ENCODE data around the gene ITCH.

Gene ITCH

DNA sequence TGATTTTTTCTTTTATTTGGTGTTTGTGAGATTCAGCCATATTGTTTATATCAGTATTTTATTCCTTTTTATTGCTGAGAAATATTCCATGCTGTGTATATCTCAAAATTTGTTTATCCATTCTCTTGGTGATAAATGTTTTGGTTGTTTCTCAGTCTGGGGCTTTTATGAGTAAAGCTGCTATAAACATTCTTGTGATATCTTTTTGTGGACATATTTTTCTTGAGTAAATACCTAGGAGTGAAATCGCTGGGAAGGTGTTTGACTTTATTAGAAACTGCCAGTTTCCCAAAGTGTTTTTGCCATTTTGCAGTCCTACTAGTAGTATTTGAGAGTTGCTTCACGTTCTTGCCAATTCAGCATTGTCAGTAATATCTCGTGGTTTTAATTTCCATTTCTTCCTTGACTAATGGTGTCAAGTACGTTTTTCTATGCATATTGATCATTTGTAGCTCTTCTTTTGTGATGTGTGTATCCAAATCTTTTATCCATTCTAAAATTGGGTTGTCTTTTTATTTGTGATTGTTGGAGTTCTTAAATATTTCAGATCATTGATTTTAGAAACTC lies 122.1 kb downstream of the ITCH start:
- Histone ChIP-seq H2AK5ac (ENCODE audit: low read depth, low read length) (no peak overlapping the region), H3K36me3 (replicated peaks in 1 of 2; ENCODE audit: control insufficient read depth in 2 of 2, insufficient read depth in 2 of 2, low read length in 2 of 2) (peaks cover 30 to 98% of the 10 kb centered on the region in 2 donors), H3K18ac (ENCODE audit: low read length) (no peak overlapping the region), H2BK5ac (ENCODE audit: low read length) (no peak overlapping the region), H3K27ac (replicated peaks; ENCODE audit: low read length) (no peak overlapping the region), H3K27me3 (ENCODE audit: control insufficient read depth in 3 of 3, insufficient read depth in 3 of 3, low read depth in 1 of 3, low read length in 3 of 3) (no peaks in the 10 kb centered on the region), H3K9ac (ENCODE audit: low read depth, low read length, poor library complexity) (no peak overlapping the region), H3K4me1 (ENCODE audit: control insufficient read depth in 2 of 2, insufficient read depth in 1 of 2, low read depth in 1 of 2, low read length in 2 of 2) (no peaks in the 10 kb centered on the region), H3K4me3 (ENCODE audit: low read length in 2 of 2) (no peak overlapping the region), H3K79me1 (ENCODE audit: low read depth, low read length) (peaks cover 2% of the 10 kb centered on the region), H4K8ac (ENCODE audit: low read depth, low read length) (no peak overlapping the region), H3K23ac (ENCODE audit: low read depth, low read length, poor library complexity) (no peak overlapping the region), H2BK12ac (ENCODE audit: low read length) (no peak overlapping the region), H3K4ac (ENCODE audit: low read length) (no peak overlapping the region), H2AFZ (ENCODE audit: low read length) (no peak overlapping the region), H2BK120ac (ENCODE audit: low read depth, low read length) (no peak overlapping the region), H4K91ac (ENCODE audit: low read depth, low read length, poor library complexity) (no peak overlapping the region), H3K14ac (ENCODE audit: low read length) (no peak overlapping the region), H3K4me2 (ENCODE audit: insufficient read depth, low read length, poor library complexity, severe bottlenecking) (no peak overlapping the region), H3K9me3 (replicated peaks in 1 of 2; ENCODE audit: control insufficient read depth in 2 of 2, insufficient read depth in 1 of 2, low read depth in 1 of 2, low read length in 2 of 2) (peaks cover 4 to 21% of the 10 kb centered on the region in 2 donors), H2BK15ac (ENCODE audit: low read length) (no peak overlapping the region)
- no peak for DNase-seq (ENCODE audit: low spot score)
- no CpG with 5 or more reads among the region's 4 CpGs for WGBS, 2 donors (ENCODE audit: extremely low coverage in 2 of 2, insufficient read length in 2 of 2, insufficient replicate concordance in 1 of 2)

DNA sequence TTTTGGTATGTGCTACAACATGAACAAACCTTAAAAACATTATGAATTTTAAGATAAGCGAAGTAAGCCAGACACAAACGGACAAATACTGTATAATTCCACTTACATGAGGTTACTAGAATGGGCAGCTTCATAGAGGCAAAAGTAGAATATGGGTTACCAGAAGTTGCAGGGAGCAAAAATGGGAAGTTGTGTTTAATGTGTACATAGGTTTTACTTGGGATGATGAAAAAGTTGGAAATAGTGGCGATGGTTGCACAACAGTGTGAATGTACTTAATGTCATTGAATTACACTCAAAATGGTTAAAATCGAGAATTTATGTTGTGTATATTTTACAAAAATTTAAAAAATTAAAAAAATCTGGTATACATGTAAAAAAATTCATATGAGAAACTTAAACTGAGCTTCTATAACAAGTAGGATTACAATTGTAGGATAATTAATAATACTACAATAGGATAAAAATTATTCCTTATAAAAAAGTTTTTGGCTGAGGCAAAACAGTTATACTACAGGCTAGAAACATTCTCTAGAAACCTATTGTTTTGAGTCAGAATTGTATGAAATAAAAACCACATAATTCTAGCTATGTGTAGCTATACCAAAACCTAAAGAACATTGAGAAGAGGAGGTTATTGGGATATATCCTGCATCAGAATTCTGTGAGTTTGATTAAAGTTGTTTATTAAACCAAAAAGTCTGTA lies 128.3 kb downstream of the ITCH start:
- no peak overlapping the region for H3K9ac ChIP-seq (ENCODE audit: low read depth, low read length, poor library complexity)
- H3K14ac ChIP-seq (ENCODE audit: low read length) = no peak overlapping the region
- H3K4me3 ChIP-seq (ENCODE audit: low read length in 2 of 2) = no peak overlapping the region
- no peak overlapping the region for H4K8ac ChIP-seq (ENCODE audit: low read depth, low read length)
- H3K9me3 ChIP-seq (replicated peaks in 1 of 2; ENCODE audit: control insufficient read depth in 2 of 2, insufficient read depth in 1 of 2, low read depth in 1 of 2, low read length in 2 of 2) = peaks cover 2 to 3% of the 10 kb centered on the region in 2 donors
- no peak overlapping the region for H2AFZ ChIP-seq (ENCODE audit: low read length)
- no peaks in the 10 kb centered on the region for H3K4me1 ChIP-seq (ENCODE audit: control insufficient read depth in 2 of 2, insufficient read depth in 1 of 2, low read depth in 1 of 2, low read length in 2 of 2)
- no peak overlapping the region for H2BK15ac ChIP-seq (ENCODE audit: low read length)
- H3K4me2 ChIP-seq (ENCODE audit: insufficient read depth, low read length, poor library complexity, severe bottlenecking) = no peak overlapping the region
- H2BK5ac ChIP-seq (ENCODE audit: low read length) = no peak overlapping the region
- no peak overlapping the region for H3K23ac ChIP-seq (ENCODE audit: low read depth, low read length, poor library complexity)
- no peak overlapping the region for H4K91ac ChIP-seq (ENCODE audit: low read depth, low read length, poor library complexity)
- H2BK120ac ChIP-seq (ENCODE audit: low read depth, low read length) = no peak overlapping the region
- no peaks in the 10 kb centered on the region for H3K27me3 ChIP-seq (ENCODE audit: control insufficient read depth in 3 of 3, insufficient read depth in 3 of 3, low read depth in 1 of 3, low read length in 3 of 3)
- no peak overlapping the region for H2BK12ac ChIP-seq (ENCODE audit: low read length)
- no peak for DNase-seq (ENCODE audit: low spot score)
- H3K79me1 ChIP-seq (ENCODE audit: low read depth, low read length) = peaks cover 3% of the 10 kb centered on the region
- no peak overlapping the region for H2AK5ac ChIP-seq (ENCODE audit: low read depth, low read length)
- no peak overlapping the region for H3K18ac ChIP-seq (ENCODE audit: low read length)
- no peak overlapping the region for H3K27ac ChIP-seq (replicated peaks; ENCODE audit: low read length)
- WGBS, 2 donors (ENCODE audit: extremely low coverage in 2 of 2, insufficient read length in 2 of 2, insufficient replicate concordance in 1 of 2) = no CpG with 5 or more reads among the region's 4 CpGs
- peaks cover 27 to 98% of the 10 kb centered on the region in 2 donors for H3K36me3 ChIP-seq (replicated peaks in 1 of 2; ENCODE audit: control insufficient read depth in 2 of 2, insufficient read depth in 2 of 2, low read length in 2 of 2)
- H3K4ac ChIP-seq (ENCODE audit: low read length) = no peak overlapping the region

DNA sequence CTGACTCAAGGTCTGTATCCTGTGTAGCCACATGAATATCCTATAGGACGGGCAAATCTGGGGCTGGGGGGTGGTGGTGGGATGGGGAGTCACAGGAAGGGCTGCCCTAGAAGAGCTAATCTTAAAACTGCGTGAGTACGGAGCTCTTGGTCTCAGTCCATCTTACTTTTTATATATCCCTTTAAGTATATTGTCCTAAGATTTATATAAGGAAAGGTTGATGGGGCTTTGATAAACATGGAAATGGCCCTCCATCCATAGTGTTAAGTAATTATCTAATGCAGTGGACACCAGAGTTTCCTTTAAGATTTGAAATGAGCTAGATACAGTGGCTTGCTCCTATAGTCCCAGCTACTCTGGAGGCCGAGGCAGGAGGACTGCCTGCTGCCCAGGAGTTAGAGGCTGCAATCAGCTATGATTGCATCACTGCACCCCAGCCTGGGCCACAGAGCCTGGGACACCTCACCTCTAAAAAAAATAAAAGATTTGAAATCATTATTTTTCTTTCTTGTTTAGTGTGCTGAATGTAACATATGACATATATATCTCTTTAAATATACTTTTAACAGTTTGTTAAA lies 128.9 kb downstream of the ITCH start:
- Histone ChIP-seq H3K18ac (ENCODE audit: low read length) (no peak overlapping the region), H4K91ac (ENCODE audit: low read depth, low read length, poor library complexity) (no peak overlapping the region), H3K79me1 (ENCODE audit: low read depth, low read length) (peaks cover 3% of the 10 kb centered on the region), H3K9me3 (replicated peaks in 1 of 2; ENCODE audit: control insufficient read depth in 2 of 2, insufficient read depth in 1 of 2, low read depth in 1 of 2, low read length in 2 of 2) (peaks cover 2 to 7% of the 10 kb centered on the region in 2 donors), H3K4ac (ENCODE audit: low read length) (no peak overlapping the region), H3K36me3 (replicated peaks in 1 of 2; ENCODE audit: control insufficient read depth in 2 of 2, insufficient read depth in 2 of 2, low read length in 2 of 2) (peaks cover 27 to 98% of the 10 kb centered on the region in 2 donors), H2BK12ac (ENCODE audit: low read length) (no peak overlapping the region), H4K8ac (ENCODE audit: low read depth, low read length) (no peak overlapping the region), H3K4me2 (ENCODE audit: insufficient read depth, low read length, poor library complexity, severe bottlenecking) (no peak overlapping the region), H2BK15ac (ENCODE audit: low read length) (no peak overlapping the region), H3K4me1 (ENCODE audit: control insufficient read depth in 2 of 2, insufficient read depth in 1 of 2, low read depth in 1 of 2, low read length in 2 of 2) (no peaks in the 10 kb centered on the region), H3K23ac (ENCODE audit: low read depth, low read length, poor library complexity) (no peak overlapping the region), H3K27ac (replicated peaks; ENCODE audit: low read length) (no peak overlapping the region), H3K27me3 (ENCODE audit: control insufficient read depth in 3 of 3, insufficient read depth in 3 of 3, low read depth in 1 of 3, low read length in 3 of 3) (no peaks in the 10 kb centered on the region), H2BK120ac (ENCODE audit: low read depth, low read length) (no peak overlapping the region), H3K4me3 (ENCODE audit: low read length in 2 of 2) (no peak overlapping the region), H2AK5ac (ENCODE audit: low read depth, low read length) (no peak overlapping the region), H2AFZ (ENCODE audit: low read length) (no peak overlapping the region), H3K9ac (ENCODE audit: low read depth, low read length, poor library complexity) (no peak overlapping the region), H3K14ac (ENCODE audit: low read length) (no peak overlapping the region), H2BK5ac (ENCODE audit: low read length) (no peak overlapping the region)
- WGBS, 2 donors (ENCODE audit: extremely low coverage in 2 of 2, insufficient read length in 2 of 2, insufficient replicate concordance in 1 of 2) = no CpG with 5 or more reads among the region's 4 CpGs
- DNase-seq (ENCODE audit: low spot score) = no peak

GRCh38 chr20:34493646-34494045 lies 130.6 kb downstream of the ITCH start:
- WGBS, 2 donors (ENCODE audit: extremely low coverage in 2 of 2, insufficient read length in 2 of 2, insufficient replicate concordance in 1 of 2) = no CpG with 5 or more reads among the region's 4 CpGs
- no peak overlapping the region for H2BK12ac ChIP-seq (ENCODE audit: low read length)
- H3K14ac ChIP-seq (ENCODE audit: low read length) = no peak overlapping the region
- H2BK15ac ChIP-seq (ENCODE audit: low read length) = no peak overlapping the region
- H3K4me1 ChIP-seq (ENCODE audit: control insufficient read depth in 2 of 2, insufficient read depth in 1 of 2, low read depth in 1 of 2, low read length in 2 of 2) = no peaks in the 10 kb centered on the region
- H3K36me3 ChIP-seq (replicated peaks in 1 of 2; ENCODE audit: control insufficient read depth in 2 of 2, insufficient read depth in 2 of 2, low read length in 2 of 2) = peaks cover 26 to 96% of the 10 kb centered on the region in 2 donors
- H2AK5ac ChIP-seq (ENCODE audit: low read depth, low read length) = no peak overlapping the region
- peaks cover 2 to 20% of the 10 kb centered on the region in 2 donors for H3K9me3 ChIP-seq (replicated peaks in 1 of 2; ENCODE audit: control insufficient read depth in 2 of 2, insufficient read depth in 1 of 2, low read depth in 1 of 2, low read length in 2 of 2)
- peaks cover 3% of the 10 kb centered on the region for H3K79me1 ChIP-seq (ENCODE audit: low read depth, low read length)
- no peak overlapping the region for H2BK120ac ChIP-seq (ENCODE audit: low read depth, low read length)
- H3K27ac ChIP-seq (replicated peaks; ENCODE audit: low read length) = no peak overlapping the region
- no peak overlapping the region for H3K4ac ChIP-seq (ENCODE audit: low read length)
- H4K8ac ChIP-seq (ENCODE audit: low read depth, low read length) = no peak overlapping the region
- H3K27me3 ChIP-seq (ENCODE audit: control insufficient read depth in 3 of 3, insufficient read depth in 3 of 3, low read depth in 1 of 3, low read length in 3 of 3) = no peaks in the 10 kb centered on the region
- no peak for DNase-seq (ENCODE audit: low spot score)
- H3K18ac ChIP-seq (ENCODE audit: low read length) = no peak overlapping the region
- H3K4me2 ChIP-seq (ENCODE audit: insufficient read depth, low read length, poor library complexity, severe bottlenecking) = no peak overlapping the region
- H3K23ac ChIP-seq (ENCODE audit: low read depth, low read length, poor library complexity) = no peak overlapping the region
- H3K9ac ChIP-seq (ENCODE audit: low read depth, low read length, poor library complexity) = no peak overlapping the region
- no peak overlapping the region for H4K91ac ChIP-seq (ENCODE audit: low read depth, low read length, poor library complexity)
- no peak overlapping the region for H2AFZ ChIP-seq (ENCODE audit: low read length)
- no peak overlapping the region for H2BK5ac ChIP-seq (ENCODE audit: low read length)
- H3K4me3 ChIP-seq (ENCODE audit: low read length in 2 of 2) = no peak overlapping the region
